ENCODE data around the gene B4GALNT2. TPM values are rescaled to one million over a fixed set of nuclear protein-coding genes. Genes with fewer than 3 reads are reported as not detected.

Gene B4GALNT2
- total RNA-seq: not detected

GRCh38 chr17:49132699-49133364 is at the start of gene B4GALNT2:
B4GALNT2 (plus strand) TSS chr17:49132769; CDS start chr17:49132793, 24 bp downstream.

GRCh38 chr17:49210158-49211029 is 77.8 kb downstream of the B4GALNT2 start, which contains the start of the genes ABI3 and GNGT2:
ABI3 (plus strand) TSS chr17:49210707; CDS start chr17:49210725, 18 bp downstream.
GNGT2 (minus strand) TSS chr17:49210574; CDS start chr17:49207422, 3,152 bp downstream.

Other genes with a start within 250 kb of the B4GALNT2 start
- gene ATP5MC1, start 240.0 kb upstream of the B4GALNT2 start, total RNA-seq: 10 to 100 TPM; 58.9 to 85.3 TPM
- 100 to 1,000 TPM in 1 of 2 donors, 10 to 100 TPM in 1; 84.3 to 114 TPM for gene UBE2Z, start 224.4 kb upstream of the B4GALNT2 start, total RNA-seq
- 10 to 100 TPM; 57.1 to 61.3 TPM for gene SNF8, start 187.9 kb upstream of the B4GALNT2 start, total RNA-seq
- gene GIP, start 164.2 kb upstream of the B4GALNT2 start, total RNA-seq: not detected
- not detected for gene IGF2BP1, start 135.4 kb upstream of the B4GALNT2 start, total RNA-seq
- gene GNGT2, start 77.8 kb downstream of the B4GALNT2 start, total RNA-seq: not detected
- gene ABI3, start 77.9 kb downstream of the B4GALNT2 start, total RNA-seq: not detected
- gene PHOSPHO1, start 98.0 kb downstream of the B4GALNT2 start, total RNA-seq: under 1 TPM in 1 of 2 donors, not detected in 1; 0.34 TPM
- 10 to 100 TPM; 18.9 to 19.3 TPM for gene ZNF652, start 229.5 kb downstream of the B4GALNT2 start, total RNA-seq

Data from melanocyte of skin (primary cell).